GM19467 (cell line): Measurements from ENCODE around the gene ZNRF1.

Experiments used
- ATAC-seq: cut with Tn5 transposase; IDR thresholded peaks from one replicate; pipeline ENCODE4 v1.9.1; 2021; ENCODE audit warnings: mild to moderate bottlenecking, moderate library complexity; ENCODE audit not compliant: unreplicated experiment

The ZNRF1 gene

DNA sequence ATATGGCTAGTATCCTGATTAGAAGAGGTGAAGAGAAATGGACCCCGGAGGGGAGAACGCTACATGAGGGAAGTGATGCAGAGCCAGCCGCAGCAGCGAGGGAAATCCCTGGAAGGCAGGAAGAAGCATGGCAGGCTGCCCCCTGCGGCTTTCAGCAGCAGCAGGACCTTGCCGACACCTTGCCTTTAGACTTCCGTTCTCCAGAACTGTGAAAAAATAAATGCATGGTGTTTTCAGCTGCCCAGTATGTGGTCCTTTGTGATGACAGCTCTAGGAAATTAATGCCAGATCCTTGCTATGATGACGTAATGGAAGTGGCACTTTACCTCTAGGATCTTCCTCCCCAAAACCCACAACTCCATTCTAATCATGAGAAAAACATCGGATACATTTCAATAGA lies 139.8 kb downstream of the ZNRF1 start:
- no peak for ATAC-seq

DNA sequence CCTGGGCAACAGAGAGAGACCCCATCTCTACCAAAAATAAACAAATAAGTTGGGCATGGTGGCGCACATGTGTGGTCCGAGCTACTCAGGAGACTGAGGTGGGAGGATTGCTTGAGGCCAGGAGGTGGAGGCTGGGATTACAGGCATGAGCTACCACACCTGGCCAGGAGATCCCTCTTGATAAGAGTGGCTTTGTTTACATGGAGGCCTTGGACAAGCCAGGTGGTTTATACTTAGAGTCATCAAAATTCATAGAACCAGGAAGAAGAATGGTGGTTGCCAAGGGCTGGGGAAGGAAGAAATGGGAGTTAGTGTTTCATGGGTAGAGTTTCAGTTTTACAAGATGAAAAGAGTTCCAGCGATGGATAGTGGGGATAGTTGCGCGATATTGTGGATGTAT lies 140.7 kb downstream of the ZNRF1 start:
- ATAC-seq = no peak

DNA sequence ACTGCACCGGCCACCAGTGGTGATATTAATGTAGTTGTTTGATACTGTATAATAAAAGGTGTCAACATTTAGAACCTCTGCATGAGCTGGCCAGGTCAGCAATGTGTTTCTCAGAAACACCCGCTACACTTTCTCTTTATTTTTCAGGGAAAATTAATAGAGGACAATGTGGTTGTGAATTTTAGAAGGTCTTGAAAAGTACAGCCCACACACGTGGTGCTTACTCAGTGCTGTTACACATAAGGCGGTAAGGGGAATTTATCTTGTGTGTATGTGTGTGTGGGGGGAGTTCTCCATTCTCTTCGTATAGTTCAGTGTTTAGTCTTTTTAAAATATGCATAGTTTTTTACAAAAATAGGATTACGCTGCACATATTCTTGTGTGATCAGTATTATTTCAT lies 145.1 kb downstream of the ZNRF1 start:
- no peak for ATAC-seq

DNA sequence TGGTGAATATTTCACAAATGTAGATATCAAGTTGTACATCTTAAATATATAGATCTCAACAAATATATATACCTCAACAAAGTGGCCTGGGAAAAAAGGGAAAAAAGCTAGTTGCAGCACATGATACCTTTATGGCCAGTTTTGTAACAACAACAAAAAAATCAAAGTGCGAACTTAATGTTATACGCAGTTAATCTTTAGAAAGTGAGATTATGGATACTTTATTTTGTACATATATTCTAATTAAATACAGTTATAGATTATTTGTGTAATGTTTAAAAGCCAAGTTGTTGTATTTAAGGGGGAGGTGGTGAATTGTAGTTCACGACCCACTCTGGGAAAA lies 149.1 kb downstream of the ZNRF1 start:
- ATAC-seq = no peak

DNA sequence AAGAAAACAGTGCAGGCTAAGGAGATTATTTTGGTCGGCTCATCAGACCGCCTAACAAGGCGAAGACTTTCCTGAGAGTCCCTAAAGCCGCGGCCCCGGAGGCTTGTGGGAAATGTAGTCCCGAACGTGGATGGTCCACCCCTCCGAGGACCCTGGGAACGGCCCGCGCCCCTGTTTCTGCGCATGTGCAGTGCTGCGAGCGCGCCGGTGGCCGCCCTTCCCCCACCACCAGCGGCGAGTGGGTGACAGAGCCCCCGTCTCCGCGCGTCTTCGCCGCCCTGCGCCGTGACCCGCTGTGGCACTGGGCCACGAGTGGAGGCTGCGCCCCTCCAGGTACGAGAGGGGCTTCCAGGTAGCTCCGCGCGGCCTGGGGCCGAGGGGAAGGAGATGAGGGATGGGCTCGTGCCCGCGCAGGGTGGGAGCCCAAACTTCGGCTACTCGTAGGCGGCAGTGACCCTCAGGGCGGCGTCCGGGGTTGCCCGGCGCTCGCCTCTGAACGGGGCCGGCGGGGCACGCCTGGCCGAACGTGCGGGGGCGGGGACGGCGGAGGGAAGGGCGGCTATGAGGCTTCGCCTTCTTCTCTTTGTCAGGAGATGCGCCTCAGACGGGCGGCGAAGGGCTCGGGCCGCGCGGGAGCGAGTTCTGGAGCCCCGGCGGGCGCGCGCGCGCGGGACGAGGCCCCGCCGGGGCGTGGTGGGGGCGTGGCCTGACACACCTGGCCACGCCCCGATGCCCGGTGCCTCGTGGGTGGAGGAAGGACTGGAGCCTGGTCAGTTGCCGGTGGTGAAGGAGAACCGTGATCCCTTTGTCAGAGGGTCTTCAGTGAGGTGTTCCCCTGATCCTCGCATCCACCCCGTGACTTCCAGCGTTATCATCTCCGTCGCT lies 149.7 kb downstream of the ZNRF1 start, which contains the start of gene ZFP1:
TSS of gene ZFP1 (plus strand) at position 214 of the 885 bp plus-strand sequence. CDS start 4,428 bp downstream, outside the sequence.
- ATAC-seq = peak; percentile 80

DNA sequence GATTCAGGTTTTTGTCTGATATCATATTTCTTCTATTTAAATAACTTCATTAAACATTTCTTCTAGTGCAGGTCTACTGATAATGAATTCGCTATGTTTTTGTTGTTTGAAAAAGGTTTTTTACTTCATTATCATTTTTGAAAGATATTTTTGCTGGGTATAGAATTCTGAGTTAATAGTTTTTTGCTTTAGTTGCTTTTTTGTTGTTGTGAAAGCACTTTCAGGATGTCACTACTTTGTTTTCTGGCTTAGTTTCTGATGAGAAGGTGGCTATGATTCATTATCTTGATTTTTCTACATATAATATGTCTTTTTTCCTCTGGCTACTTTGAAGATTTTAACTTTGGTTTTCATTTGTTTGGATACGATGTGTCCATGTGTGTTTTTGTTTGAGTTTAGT lies 153.0 kb downstream of the ZNRF1 start:
- no peak for ATAC-seq

DNA sequence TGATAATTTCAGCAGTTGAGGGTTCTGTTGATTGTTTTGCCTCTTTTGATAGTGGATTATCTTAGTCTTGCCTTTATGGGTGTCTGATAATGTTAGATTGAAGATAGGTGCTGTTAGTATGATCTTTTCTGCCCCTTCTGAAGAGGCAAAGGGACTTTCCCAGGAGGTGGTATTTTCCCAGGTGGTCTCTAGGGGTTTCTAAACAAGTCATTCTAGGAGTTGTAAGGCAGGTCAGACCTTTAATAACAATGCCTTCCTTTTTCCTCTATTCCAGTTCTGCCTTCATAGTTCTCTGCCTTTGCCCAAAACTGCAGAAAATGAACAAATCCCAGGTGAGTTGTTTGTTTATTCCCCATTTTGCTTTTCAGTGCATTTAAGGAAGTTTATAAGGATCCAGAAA lies 153.8 kb downstream of the ZNRF1 start:
- no peak for ATAC-seq

DNA sequence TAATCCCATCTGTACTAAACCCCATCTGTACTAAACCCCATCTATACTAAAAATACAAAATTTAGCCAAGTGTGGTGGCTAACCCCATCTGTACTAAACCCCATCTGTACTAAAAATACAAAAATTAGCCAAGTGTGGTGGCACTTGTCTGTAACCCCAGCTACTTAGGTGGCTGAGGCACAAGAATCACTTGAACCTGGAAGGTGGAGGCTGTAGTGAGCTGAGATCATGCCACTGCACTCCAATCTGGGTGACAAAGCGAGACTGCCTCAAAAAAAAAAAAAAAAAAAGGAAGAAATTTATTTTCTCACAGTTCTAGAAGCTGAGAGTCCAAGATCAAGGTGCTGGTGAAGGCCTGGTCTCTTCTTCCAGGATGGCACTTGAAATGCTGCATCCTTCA lies 161.6 kb downstream of the ZNRF1 start:
- no peak for ATAC-seq
